Smooth muscle cell (in vitro differentiated cells): ENCODE data around the gene PSMD9. TPM values are rescaled to one million over a fixed set of nuclear protein-coding genes. Genes with fewer than 3 reads are reported as not detected.
"Not testable (repeated sequence)": the region's sequence is repeated elsewhere in the genome, so short reads cannot be mapped to it uniquely, and the experiment has no call there.

Experiments
- DNase-seq: peaks from one replicate; lab custom pipeline; 2025; ENCODE audit not compliant: unreplicated experiment; lab: John Stamatoyannopoulos, UW
- H2AFZ ChIP-seq: fragments of 200-600 bp; sonication (generic); 2 replicates; pipeline ENCODE4 v1.6.0; 2016; ENCODE audit warnings: antibody characterized with exemption, low read depth, mild to moderate bottlenecking
- H3F3A ChIP-seq: fragments of 200-600 bp; sonication (generic); 2 replicates; pipeline ENCODE4 v1.6.0; 2017; ENCODE audit warnings: antibody characterized with exemption, low read depth
- H3K27ac ChIP-seq: fragments of 200-600 bp; sonication (generic); 2 replicates; pipeline ENCODE4 v1.5.1; 2016; ENCODE audit warnings: low read depth, mild to moderate bottlenecking
- H3K27me3 ChIP-seq: fragments of 200-600 bp; sonication (generic); 2 replicates; pipeline ENCODE4 v1.6.1; 2016; ENCODE audit warnings: low read depth, mild to moderate bottlenecking
- H3K36me3 ChIP-seq: fragments of 200-600 bp; sonication (generic); 2 replicates; pipeline ENCODE4 v1.5.1; 2016; ENCODE audit warnings: low read depth
- H3K4me1 ChIP-seq: fragments of 200-600 bp; sonication (generic); 2 replicates; pipeline ENCODE4 v1.5.1; 2016; ENCODE audit warnings: low read depth
- H3K4me2 ChIP-seq: fragments of 200-600 bp; sonication (generic); 2 replicates; pipeline ENCODE4 v1.6.0; 2016; ENCODE audit warnings: mild to moderate bottlenecking
- H3K4me3 ChIP-seq: fragments of 200-600 bp; sonication (generic); 2 replicates; pipeline ENCODE4 v1.5.1; 2016; ENCODE audit warnings: mild to moderate bottlenecking
- H3K79me2 ChIP-seq: fragments of 200-600 bp; sonication (generic); 2 replicates; pipeline ENCODE4 v1.6.0; 2016; ENCODE audit warnings: low read depth, mild to moderate bottlenecking
- H3K9ac ChIP-seq: fragments of 200-600 bp; sonication (generic); 2 replicates; pipeline ENCODE4 v1.6.0; 2016; ENCODE audit warnings: low read depth
- H3K9me3 ChIP-seq: fragments of 200-600 bp; sonication (generic); replicated peaks from 2 replicates; pipeline ENCODE4 v1.5.1; 2016; ENCODE audit warnings: low read depth
- H4K20me1 ChIP-seq: fragments of 200-600 bp; sonication (generic); 2 replicates; pipeline ENCODE4 v1.6.0; 2016; ENCODE audit warnings: low read depth
- CTCF ChIP-seq: fragments of 200-600 bp; sonication (generic); IDR thresholded peaks from 2 replicates; pipeline ENCODE4 v1.5.1; 2017; ENCODE audit warnings: borderline replicate concordance, mild to moderate bottlenecking, antibody characterized with exemption; ENCODE audit not compliant: insufficient read depth, poor library complexity, severe bottlenecking
- WGBS: methylation state at CpG from one replicate; pipeline ENCODE4 v1.1.7; 2016; ENCODE audit warnings: low lambda C conversion rate; 5-methylcytosine and 5-hydroxymethylcytosine counted together
- polyA plus RNA-seq: library from polyadenylated mRNA; unstranded; fragments of >200 nt; fragmentation: Nextera tagmentation; extraction: Ambion mirVana; gene quantifications from 2 replicates; pipeline ENCODE4 v1.2.1, GENCODE V29; 2016
- total RNA-seq: library from RNA; depleted of rRNA; stranded (reverse); fragments of >200 nt; gene quantifications from 2 replicates; pipeline ENCODE4 v1.2.3, GENCODE V29; 2014

Gene PSMD9
- total and polyA plus RNA-seq, 2 experiments from 2014 or later = 33.9 to 87.7 TPM

GRCh38 chr12:121843236-121843982 lies 45.2 kb upstream of the PSMD9 start:
- no peak overlapping the region for H2AFZ ChIP-seq
- no peaks in the 10 kb centered on the region for H3F3A ChIP-seq
- no peaks in the 10 kb centered on the region for H4K20me1 ChIP-seq
- no peak overlapping the region for H3K9ac ChIP-seq
- no peaks in the 10 kb centered on the region for H3K27me3 ChIP-seq
- H3K79me2 ChIP-seq = no peaks in the 10 kb centered on the region
- no peaks in the 10 kb centered on the region for H3K4me1 ChIP-seq
- no peak for TF ChIP-seq CTCF
- no peak overlapping the region for H3K4me2 ChIP-seq
- no peak overlapping the region for H3K27ac ChIP-seq
- no peak overlapping the region for H3K4me3 ChIP-seq
- DNase-seq = no peak
- 44% methylated on average over 13 of the region's 13 CpGs for whole genome bisulfite sequencing
- no peaks in the 10 kb centered on the region for H3K36me3 ChIP-seq
- H3K9me3 ChIP-seq = no peaks in the 10 kb centered on the region

- Histone ChIP-seq H3K36me3 (no peaks in the 10 kb centered on the region), H3K9me3 (no peaks in the 10 kb centered on the region), H3K27ac (no peak overlapping the region), H3K4me2 (no peak overlapping the region), H3K9ac (no peak overlapping the region), H3K4me1 (no peaks in the 10 kb centered on the region), H3F3A (no peaks in the 10 kb centered on the region), H2AFZ (no peak overlapping the region), H4K20me1 (no peaks in the 10 kb centered on the region), H3K79me2 (no peaks in the 10 kb centered on the region), H3K4me3 (no peak overlapping the region), H3K27me3 (no peaks in the 10 kb centered on the region)
- no peak for TF ChIP-seq CTCF
- 92% methylated on average over 1 of the region's 1 CpG for WGBS
- no peak for DNase-seq
These were observed 42.9 kb upstream of the PSMD9 start for GRCh38 chr12:121845701-121846100.

GRCh38 chr12:121849211-121849610 lies 39.4 kb upstream of the PSMD9 start:
- Histone ChIP-seq H3K9ac (no peak overlapping the region), H4K20me1 (no peaks in the 10 kb centered on the region), H2AFZ (no peak overlapping the region), H3K4me3 (no peak overlapping the region), H3K36me3 (no peaks in the 10 kb centered on the region), H3K4me2 (no peak overlapping the region), H3K27ac (no peak overlapping the region), H3K27me3 (no peaks in the 10 kb centered on the region), H3K9me3 (no peaks in the 10 kb centered on the region), H3K79me2 (no peaks in the 10 kb centered on the region), H3F3A (no peaks in the 10 kb centered on the region), H3K4me1 (no peaks in the 10 kb centered on the region)
- WGBS = 95% methylated on average over 6 of the region's 6 CpGs
- no peak for DNase-seq
- TF ChIP-seq CTCF = no peak

GRCh38 chr12:121849665-121850064 lies 38.9 kb upstream of the PSMD9 start:
- Histone ChIP-seq H3K27me3 (no peaks in the 10 kb centered on the region), H3K9me3 (no peaks in the 10 kb centered on the region), H3K9ac (no peak overlapping the region), H3K79me2 (no peaks in the 10 kb centered on the region), H4K20me1 (no peaks in the 10 kb centered on the region), H3K27ac (no peak overlapping the region), H3K4me1 (no peaks in the 10 kb centered on the region), H3K4me2 (no peak overlapping the region), H3K4me3 (no peak overlapping the region), H3F3A (no peaks in the 10 kb centered on the region), H3K36me3 (no peaks in the 10 kb centered on the region), H2AFZ (no peak overlapping the region)
- no peak for TF ChIP-seq CTCF
- DNase-seq = no peak
- 93% methylated on average over 13 of the region's 13 CpGs for WGBS

GRCh38 chr12:121852392-121852791 lies 36.2 kb upstream of the PSMD9 start:
- H3K79me2 ChIP-seq, H3K4me3 ChIP-seq, H3F3A ChIP-seq, DNase-seq, H3K4me1 ChIP-seq, H3K4me2 ChIP-seq, H3K9ac ChIP-seq, H4K20me1 ChIP-seq, H3K36me3 ChIP-seq, H3K27ac ChIP-seq, H3K27me3 ChIP-seq, H2AFZ ChIP-seq, H3K9me3 ChIP-seq: not testable (repeated sequence)
- 93% methylated on average over 2 of the region's 3 CpGs for whole genome bisulfite sequencing
